VCaP (cell line): Measurements from ENCODE around the gene SYPL1.
"Not testable (repeated sequence)": the region's sequence is repeated elsewhere in the genome, so short reads cannot be mapped to it uniquely, and the experiment has no call there.

Experiments used
- H3K27ac ChIP-seq: fragments of 450-650 bp; 2 replicates; pipeline ENCODE4 v1.5.1; 2017
- TF ChIP-seq, protein P1 (sequence below): fragments of 450-650 bp; conservative IDR thresholded peaks from 2 replicates; pipeline ENCODE4 v1.5.1; 2017; ENCODE audit warnings: mild to moderate bottlenecking, moderate library complexity

The SYPL1 gene

DNA sequence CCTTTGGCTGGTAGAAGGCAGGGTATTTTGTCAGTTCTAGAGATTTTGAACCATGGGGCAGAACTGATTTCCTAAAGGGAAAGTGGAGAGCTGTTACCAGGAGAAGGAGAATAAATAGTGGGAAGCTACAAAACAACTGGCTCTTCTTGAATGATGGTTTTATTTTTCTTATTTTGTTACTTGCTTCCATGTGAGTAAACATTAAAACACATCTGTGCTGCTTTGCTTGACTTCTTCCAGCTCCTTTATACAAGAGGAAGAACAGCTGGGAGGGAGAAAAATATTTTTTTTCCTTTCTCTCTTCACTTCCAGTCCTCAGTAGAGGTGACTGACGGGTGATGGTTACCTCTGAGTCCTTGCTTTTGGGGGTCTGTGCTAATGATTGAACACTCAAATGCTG, 30.0 kb upstream of the SYPL1 start:
- TF ChIP-seq, protein P1, sequence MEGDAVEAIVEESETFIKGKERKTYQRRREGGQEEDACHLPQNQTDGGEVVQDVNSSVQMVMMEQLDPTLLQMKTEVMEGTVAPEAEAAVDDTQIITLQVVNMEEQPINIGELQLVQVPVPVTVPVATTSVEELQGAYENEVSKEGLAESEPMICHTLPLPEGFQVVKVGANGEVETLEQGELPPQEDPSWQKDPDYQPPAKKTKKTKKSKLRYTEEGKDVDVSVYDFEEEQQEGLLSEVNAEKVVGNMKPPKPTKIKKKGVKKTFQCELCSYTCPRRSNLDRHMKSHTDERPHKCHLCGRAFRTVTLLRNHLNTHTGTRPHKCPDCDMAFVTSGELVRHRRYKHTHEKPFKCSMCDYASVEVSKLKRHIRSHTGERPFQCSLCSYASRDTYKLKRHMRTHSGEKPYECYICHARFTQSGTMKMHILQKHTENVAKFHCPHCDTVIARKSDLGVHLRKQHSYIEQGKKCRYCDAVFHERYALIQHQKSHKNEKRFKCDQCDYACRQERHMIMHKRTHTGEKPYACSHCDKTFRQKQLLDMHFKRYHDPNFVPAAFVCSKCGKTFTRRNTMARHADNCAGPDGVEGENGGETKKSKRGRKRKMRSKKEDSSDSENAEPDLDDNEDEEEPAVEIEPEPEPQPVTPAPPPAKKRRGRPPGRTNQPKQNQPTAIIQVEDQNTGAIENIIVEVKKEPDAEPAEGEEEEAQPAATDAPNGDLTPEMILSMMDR: no peak

DNA sequence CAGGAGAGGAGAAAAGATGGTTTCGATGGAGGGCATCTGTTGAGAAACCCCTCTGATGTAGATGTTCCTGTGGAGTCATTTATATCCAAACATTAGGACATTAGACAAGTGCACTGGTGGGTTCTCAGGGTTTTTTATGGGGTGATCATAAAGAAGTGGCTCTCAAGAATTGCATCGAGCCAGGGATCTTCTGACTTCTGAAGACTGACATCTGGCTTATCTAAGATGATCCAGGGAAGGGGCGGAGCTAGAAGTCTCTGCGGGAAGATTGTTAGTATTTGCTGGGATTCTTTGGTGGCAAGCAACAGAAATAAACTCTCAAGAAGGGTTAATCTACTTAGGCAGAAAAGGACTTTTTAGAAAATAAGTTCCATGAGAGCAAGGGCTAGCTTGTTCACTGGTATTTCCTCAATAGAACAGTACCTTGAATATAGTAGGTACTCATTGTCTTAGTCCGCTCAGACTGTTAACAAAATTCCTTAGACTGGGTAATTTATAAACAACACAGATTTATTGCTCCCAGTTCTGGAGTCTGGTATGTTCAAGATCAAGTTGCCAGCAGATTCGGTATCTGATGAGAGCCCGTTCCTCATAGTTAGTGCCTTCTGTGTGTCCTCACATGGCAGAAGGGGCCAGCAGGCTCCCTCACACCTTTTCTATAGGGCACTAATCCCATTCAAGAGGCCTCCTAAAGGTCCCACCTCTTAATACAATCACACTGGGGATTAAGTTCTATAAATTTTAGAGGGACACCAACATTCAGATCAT, 28.5 kb upstream of the SYPL1 start:
- TF ChIP-seq, protein P1: no peak
- no peak overlapping the region for H3K27ac ChIP-seq

More for the DNA sequence above, 30.0 kb upstream of the SYPL1 start:
- no peak overlapping the region for H3K27ac ChIP-seq

DNA sequence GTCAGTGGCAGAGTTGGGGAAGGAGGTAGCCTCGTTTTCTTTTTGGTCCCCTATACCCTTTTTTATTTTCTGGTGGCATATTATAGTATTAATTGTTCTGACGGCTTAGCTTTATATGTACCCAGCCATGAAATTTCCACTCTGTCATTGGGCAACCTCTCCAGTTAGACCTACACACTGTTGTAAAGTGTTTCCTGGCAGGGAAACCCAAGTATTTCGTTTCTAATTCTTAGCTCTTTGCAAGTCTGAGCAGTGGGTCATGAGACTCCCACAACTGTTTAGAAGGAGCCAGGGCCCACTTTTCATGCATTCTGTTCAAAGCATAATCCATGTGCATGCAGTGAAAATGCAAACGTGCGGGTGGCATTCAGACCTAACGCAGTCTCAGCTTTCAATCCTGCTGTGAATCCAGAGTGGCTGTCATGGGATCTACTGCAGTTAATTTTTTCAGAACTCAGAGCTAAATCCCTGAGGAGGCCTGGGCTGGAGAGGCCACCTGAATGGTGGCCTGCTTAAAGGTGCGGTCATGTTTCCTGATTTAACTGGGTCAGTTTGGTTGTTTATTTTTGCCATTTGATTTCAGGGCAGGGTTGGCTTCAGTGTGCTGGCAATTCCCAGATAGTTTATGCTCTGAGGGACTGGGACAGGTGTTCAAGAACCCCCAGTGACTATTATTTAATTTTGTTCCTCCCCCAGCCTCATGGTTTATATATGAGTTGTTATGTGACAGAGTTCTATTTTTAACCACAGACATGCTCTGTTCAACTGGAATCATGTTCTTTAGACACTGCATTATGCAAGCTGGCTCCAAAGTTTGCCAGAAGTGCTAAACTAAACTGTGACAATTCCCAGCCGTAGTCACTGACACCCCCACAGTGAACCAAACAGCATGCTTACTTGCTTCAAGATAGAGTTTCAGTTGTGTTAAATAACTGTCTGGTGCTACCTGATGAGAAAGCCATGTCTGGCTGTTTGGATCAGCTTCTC, 27.4 kb upstream of the SYPL1 start:
- TF ChIP-seq, protein P1: no peak
- no peak overlapping the region for H3K27ac ChIP-seq

DNA sequence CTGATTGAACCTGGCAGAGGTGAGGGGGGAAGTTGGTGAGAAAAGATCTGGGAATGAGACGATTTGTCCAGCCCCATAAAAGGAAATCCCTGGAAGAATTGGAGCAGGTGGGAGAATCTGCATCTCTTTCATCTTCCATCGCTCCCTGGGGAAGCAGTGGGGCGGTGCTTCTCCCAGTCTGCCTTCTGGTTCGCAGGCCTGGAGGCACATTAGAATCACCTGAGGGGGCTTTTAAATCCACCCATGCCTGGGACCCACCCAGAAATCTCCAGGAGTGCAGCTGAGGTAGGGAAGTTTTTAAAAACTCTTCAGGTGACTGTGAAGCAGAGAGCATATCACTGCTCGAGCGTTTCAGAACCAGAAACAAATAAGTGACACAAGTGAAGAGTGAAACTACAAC, 26.7 kb upstream of the SYPL1 start:
- H3K27ac ChIP-seq: no peak overlapping the region
- TF ChIP-seq, protein P1: no peak

DNA sequence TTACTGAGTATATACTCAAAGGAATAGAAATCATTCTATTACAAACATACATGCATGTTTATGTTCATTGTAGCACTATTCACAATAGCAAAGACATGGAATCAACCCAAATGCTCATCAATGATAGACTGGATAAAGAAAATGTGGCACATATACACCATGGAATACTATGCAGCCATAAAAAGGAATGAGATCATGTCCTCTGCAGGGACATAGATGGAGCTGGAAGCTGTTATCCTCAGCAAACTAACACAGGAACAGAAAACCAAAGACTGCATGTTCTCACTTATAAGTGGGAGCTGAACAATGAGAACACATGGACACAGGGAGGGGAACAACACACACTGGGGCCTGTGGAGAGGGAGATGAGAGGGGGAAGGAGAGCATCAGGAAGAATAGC, 26.1 kb upstream of the SYPL1 start:
- not testable (repeated sequence) for H3K27ac ChIP-seq

DNA sequence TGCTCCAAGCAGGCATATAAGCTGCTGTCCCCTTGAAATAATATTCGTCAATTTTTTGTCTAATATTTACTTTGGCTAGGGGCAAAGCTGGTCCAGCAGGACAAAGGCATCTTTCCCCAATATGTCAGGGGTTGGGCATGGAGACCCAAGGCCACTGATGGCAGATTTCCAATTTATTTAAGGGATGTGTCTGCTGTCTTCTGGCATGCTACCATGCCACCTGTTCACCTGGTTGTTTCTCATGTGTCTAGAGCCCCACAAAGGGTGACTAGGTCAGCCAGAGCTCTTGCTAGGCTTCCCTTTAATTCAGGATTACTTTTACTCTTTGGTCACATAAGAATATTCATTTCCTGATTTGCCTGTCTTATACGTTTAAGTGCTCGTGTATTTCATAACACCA, 22.1 kb upstream of the SYPL1 start:
- TF ChIP-seq, protein P1: no peak
- H3K27ac ChIP-seq: no peak overlapping the region

DNA sequence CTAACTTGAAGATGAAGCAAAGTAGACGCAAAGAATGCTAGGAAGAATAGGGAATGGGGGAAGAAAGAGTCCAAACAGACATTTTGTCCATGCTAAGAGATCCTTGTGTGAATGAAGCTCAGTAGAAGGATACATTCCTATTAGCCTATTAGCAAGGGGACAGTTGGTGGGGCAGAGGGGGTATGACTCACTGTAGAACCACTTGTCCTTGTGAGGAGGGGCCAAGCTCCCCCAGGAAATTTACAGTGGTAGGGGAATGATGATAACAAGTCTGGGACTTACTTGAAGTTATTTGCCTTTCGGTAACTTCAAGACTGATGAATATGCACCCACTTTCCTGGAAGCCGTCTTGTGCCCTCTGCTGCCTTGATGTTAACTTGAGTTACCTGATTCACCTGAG, 17.2 kb upstream of the SYPL1 start:
- no peak overlapping the region for H3K27ac ChIP-seq
- TF ChIP-seq, protein P1: no peak
